Hepatocyte (in vitro differentiated cells): Measurements from ENCODE around the gene GUCY1A2. TPM values are rescaled to one million over a fixed set of nuclear protein-coding genes. Genes with fewer than 3 reads are reported as not detected.

Source experiments
- DNase-seq: peaks from one replicate; pipeline ENCODE4 v3.0.0-alpha.2; 2016; ENCODE audit warnings: low spot score
- H2AFZ ChIP-seq: fragments of 200-600 bp; sonication (generic); 2 replicates; pipeline ENCODE4 v1.6.0; 2016; ENCODE audit warnings: antibody characterized with exemption, mild to moderate bottlenecking
- H3K27ac ChIP-seq: fragments of 200-600 bp; sonication (generic); 2 replicates; pipeline ENCODE4 v1.5.1; 2016; ENCODE audit warnings: mild to moderate bottlenecking
- H3K27me3 ChIP-seq: fragments of 200-600 bp; sonication (generic); 2 replicates; pipeline ENCODE4 v1.6.1; 2016
- H3K36me3 ChIP-seq: fragments of 200-600 bp; sonication (generic); replicated peaks from 2 replicates; pipeline ENCODE4 v1.5.1; 2016; ENCODE audit warnings: low read depth; ENCODE audit not compliant: insufficient read depth
- H3K4me1 ChIP-seq: fragments of 200-600 bp; sonication (generic); 2 replicates; pipeline ENCODE4 v1.5.1; 2016; ENCODE audit warnings: mild to moderate bottlenecking, moderate library complexity; ENCODE audit not compliant: insufficient read depth
- H3K4me2 ChIP-seq: fragments of 200-600 bp; sonication (generic); 2 replicates; pipeline ENCODE4 v1.6.0; 2016
- H3K4me3 ChIP-seq: fragments of 200-600 bp; sonication (generic); 2 replicates; pipeline ENCODE4 v1.5.1; 2016; ENCODE audit warnings: mild to moderate bottlenecking
- H3K79me2 ChIP-seq: fragments of 200-600 bp; sonication (generic); 2 replicates; pipeline ENCODE4 v1.6.0; 2017; ENCODE audit warnings: mild to moderate bottlenecking
- H3K9me2 ChIP-seq: fragments of 200-600 bp; sonication (generic); replicated peaks from 2 replicates; pipeline ENCODE4 v1.6.0; 2017; ENCODE audit warnings: mild to moderate bottlenecking; ENCODE audit not compliant: insufficient read depth
- H3K9me3 ChIP-seq: fragments of 200-600 bp; sonication (generic); 2 replicates; pipeline ENCODE4 v1.5.1; 2016; ENCODE audit warnings: low read depth, mild to moderate bottlenecking
- H4K20me1 ChIP-seq: fragments of 200-600 bp; sonication (generic); 2 replicates; pipeline ENCODE4 v1.6.0; 2016; ENCODE audit warnings: mild to moderate bottlenecking; ENCODE audit not compliant: insufficient read depth, poor library complexity, severe bottlenecking
- EZH2 ChIP-seq: fragments of 200-600 bp; sonication (generic); IDR thresholded peaks from 2 replicates; pipeline ENCODE4 v1.6.1; 2016; ENCODE audit warnings: antibody characterized with exemption, mild to moderate bottlenecking, borderline replicate concordance
- EZH2phosphoT487 ChIP-seq: fragments of 200-600 bp; sonication (generic); IDR thresholded peaks from one replicate; pipeline ENCODE4 v1.6.1; 2018; ENCODE audit warnings: antibody characterized with exemption, mild to moderate bottlenecking, low read depth, moderate library complexity; ENCODE audit not compliant: unreplicated experiment, severe bottlenecking
- WGBS: methylation state at CpG from one replicate; pipeline ENCODE4 v1.1.6; 2016; ENCODE audit warnings: low lambda C conversion rate; ENCODE audit errors: missing lambda C conversion rate; 5-methylcytosine and 5-hydroxymethylcytosine counted together
- polyA plus RNA-seq: library from polyadenylated mRNA; unstranded; fragments of >200 nt; fragmentation: Nextera tagmentation; extraction: Ambion mirVana; gene quantifications from 2 replicates; pipeline ENCODE4 v1.2.1, GENCODE V29; 2016
- total RNA-seq: library from RNA; depleted of rRNA; stranded (reverse); fragments of >200 nt; gene quantifications from 2 replicates; pipeline ENCODE4 v1.2.3, GENCODE V29; 2014
- TF ChIP-seq, protein P1 (sequence below): fragments of 200-600 bp; sonication (generic); IDR thresholded peaks from 2 replicates; pipeline ENCODE4 v1.5.1; 2016; ENCODE audit warnings: antibody characterized with exemption, mild to moderate bottlenecking; ENCODE audit not compliant: poor library complexity

GUCY1A2 gene
- total and polyA plus RNA-seq, 2 experiments from 2014 or later, result 3.3 to 9.1 TPM

DNA sequence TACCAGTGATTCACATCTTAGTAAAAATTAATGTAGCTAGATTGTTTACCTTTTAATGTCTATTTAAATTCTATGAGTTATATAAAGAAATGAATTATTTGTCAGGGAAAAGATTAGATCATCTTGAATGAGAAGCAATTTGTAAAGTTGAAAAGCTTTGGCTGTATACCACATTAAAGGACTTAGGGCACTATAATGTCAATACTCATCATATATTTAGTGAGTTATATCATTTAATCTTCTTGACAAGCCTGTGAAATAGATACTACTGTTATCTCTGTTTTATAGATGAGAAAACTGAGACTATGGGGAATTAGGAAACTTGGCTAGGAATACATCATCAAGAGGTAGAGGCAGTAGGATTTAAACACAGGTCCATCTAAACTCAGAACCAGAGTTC, 160.1 kb downstream of the GUCY1A2 start:
- Histone ChIP-seq H3K27me3 (no peaks in the 10 kb centered on the region), H3K9me3 (no peaks in the 10 kb centered on the region), H3K79me2 (no peaks in the 10 kb centered on the region), H3K4me1 (no peaks in the 10 kb centered on the region), H3K36me3 (no peaks in the 10 kb centered on the region), H3K4me3 (no peak overlapping the region), H4K20me1 (no peaks in the 10 kb centered on the region), H2AFZ (no peak overlapping the region), H3K4me2 (no peak overlapping the region), H3K27ac (no peak overlapping the region), H3K9me2 (no peaks in the 10 kb centered on the region)
- no peak for TF ChIP-seq EZH2
- no peak for DNase-seq

DNA sequence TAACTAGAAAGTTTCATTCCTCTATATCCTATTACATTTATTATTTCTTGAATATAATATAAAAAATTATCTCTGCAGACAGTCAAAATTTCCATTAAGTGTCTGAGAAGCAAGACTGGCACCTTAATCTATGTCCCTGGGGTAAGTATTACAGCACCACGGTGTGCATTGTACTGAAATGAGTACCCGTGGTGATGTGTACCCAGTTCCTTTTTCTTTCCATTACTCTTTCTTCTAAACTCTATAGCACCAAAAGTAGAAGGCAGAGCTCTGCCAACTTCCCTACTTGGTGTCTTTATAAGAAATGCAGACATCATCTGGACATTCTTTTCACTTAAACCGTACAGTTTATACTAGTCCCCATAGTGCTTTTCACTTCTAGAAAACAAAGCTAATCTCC, 161.7 kb downstream of the GUCY1A2 start:
- TF ChIP-seq EZH2, result no peak
- TF ChIP-seq, protein P1, sequence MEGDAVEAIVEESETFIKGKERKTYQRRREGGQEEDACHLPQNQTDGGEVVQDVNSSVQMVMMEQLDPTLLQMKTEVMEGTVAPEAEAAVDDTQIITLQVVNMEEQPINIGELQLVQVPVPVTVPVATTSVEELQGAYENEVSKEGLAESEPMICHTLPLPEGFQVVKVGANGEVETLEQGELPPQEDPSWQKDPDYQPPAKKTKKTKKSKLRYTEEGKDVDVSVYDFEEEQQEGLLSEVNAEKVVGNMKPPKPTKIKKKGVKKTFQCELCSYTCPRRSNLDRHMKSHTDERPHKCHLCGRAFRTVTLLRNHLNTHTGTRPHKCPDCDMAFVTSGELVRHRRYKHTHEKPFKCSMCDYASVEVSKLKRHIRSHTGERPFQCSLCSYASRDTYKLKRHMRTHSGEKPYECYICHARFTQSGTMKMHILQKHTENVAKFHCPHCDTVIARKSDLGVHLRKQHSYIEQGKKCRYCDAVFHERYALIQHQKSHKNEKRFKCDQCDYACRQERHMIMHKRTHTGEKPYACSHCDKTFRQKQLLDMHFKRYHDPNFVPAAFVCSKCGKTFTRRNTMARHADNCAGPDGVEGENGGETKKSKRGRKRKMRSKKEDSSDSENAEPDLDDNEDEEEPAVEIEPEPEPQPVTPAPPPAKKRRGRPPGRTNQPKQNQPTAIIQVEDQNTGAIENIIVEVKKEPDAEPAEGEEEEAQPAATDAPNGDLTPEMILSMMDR, result no peak
- TF ChIP-seq EZH2phosphoT487, result no peak
- H3K79me2 ChIP-seq, result no peaks in the 10 kb centered on the region
- WGBS, result 78% methylated on average over 3 of the region's 3 CpGs

DNA sequence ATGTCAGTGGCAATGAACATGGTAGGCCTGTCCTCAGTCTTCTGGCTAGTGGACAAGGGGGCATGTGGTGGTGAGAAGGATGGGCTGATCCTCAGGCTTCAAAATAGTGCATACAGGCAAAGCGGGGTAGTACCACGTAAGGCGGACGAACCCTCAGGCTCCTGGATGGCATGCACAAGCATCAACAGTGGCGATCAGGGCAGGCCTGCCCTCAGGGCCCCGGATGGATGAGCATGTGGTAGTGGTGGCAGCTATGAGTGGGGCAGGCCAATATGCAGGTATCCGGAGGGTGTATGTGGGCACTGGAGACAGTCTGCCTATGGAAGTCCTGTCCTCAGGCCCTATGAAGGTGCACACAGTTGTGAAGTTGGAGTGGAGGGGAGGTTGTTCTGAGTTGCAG, 163.8 kb downstream of the GUCY1A2 start:
- H3K27me3 ChIP-seq, result no peaks in the 10 kb centered on the region
- no peaks in the 10 kb centered on the region for H4K20me1 ChIP-seq
- H3K36me3 ChIP-seq, result no peaks in the 10 kb centered on the region
- no peak overlapping the region for H3K4me2 ChIP-seq
- DNase-seq, result no peak
- no peaks in the 10 kb centered on the region for H3K9me3 ChIP-seq
- 88% methylated on average over 6 of the region's 7 CpGs for WGBS
- no peak overlapping the region for H2AFZ ChIP-seq
- no peak overlapping the region for H3K27ac ChIP-seq
- H3K9me2 ChIP-seq, result no peaks in the 10 kb centered on the region
- TF ChIP-seq EZH2phosphoT487 (no peak), EZH2 (no peak)
- TF ChIP-seq, protein P1, result no peak
- no peaks in the 10 kb centered on the region for H3K79me2 ChIP-seq
- no peak overlapping the region for H3K4me3 ChIP-seq
- no peaks in the 10 kb centered on the region for H3K4me1 ChIP-seq

More for the DNA sequence above, 161.7 kb downstream of the GUCY1A2 start:
- H3K27ac ChIP-seq, result no peak overlapping the region
- no peak overlapping the region for H2AFZ ChIP-seq
- no peaks in the 10 kb centered on the region for H3K36me3 ChIP-seq
- H3K4me2 ChIP-seq, result no peak overlapping the region
- DNase-seq, result no peak
- H4K20me1 ChIP-seq, result no peaks in the 10 kb centered on the region
- no peaks in the 10 kb centered on the region for H3K4me1 ChIP-seq
- no peak overlapping the region for H3K4me3 ChIP-seq
- no peaks in the 10 kb centered on the region for H3K9me3 ChIP-seq
- H3K27me3 ChIP-seq, result no peaks in the 10 kb centered on the region
- H3K9me2 ChIP-seq, result no peaks in the 10 kb centered on the region

DNA sequence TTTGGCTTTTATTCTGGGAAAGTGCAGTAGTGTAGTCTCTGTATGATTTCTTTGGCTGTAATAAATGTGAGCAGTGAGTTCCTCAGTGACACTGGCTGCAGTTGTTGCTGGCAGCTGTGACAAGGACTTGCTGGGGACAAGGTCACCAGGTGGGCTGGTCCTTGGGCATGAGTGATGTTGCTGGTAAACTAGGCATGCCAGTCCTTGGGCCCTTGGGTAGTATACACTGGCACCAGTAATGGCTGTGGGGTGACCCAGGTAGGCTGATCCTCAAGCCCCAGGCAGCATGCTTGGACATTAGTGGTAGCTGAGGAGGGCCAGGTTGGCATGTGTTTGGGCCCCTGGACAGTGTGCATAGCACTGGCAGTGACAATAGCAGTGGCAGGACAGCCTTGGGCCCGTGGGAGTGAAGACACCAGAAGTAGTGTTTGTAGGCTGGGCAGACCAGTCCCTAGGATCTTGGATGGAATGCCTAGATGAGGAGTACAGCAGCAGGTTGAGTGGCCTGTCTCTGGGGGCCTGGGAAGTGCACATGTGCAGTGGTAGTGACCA, 164.3 kb downstream of the GUCY1A2 start:
- TF ChIP-seq EZH2 (no peak), EZH2phosphoT487 (no peak)
- TF ChIP-seq, protein P1, result no peak
- H3K36me3 ChIP-seq, result no peaks in the 10 kb centered on the region
- no peak overlapping the region for H3K27ac ChIP-seq
- no peak overlapping the region for H2AFZ ChIP-seq
- WGBS, result 83% methylated on average over 1 of the region's 1 CpG
- no peak for DNase-seq
- H3K4me1 ChIP-seq, result no peaks in the 10 kb centered on the region
- H3K27me3 ChIP-seq, result no peaks in the 10 kb centered on the region
- H3K4me3 ChIP-seq, result no peak overlapping the region
- no peak overlapping the region for H3K4me2 ChIP-seq
- H3K9me3 ChIP-seq, result no peaks in the 10 kb centered on the region
- H3K9me2 ChIP-seq, result no peaks in the 10 kb centered on the region
- no peaks in the 10 kb centered on the region for H4K20me1 ChIP-seq
- no peaks in the 10 kb centered on the region for H3K79me2 ChIP-seq
